Ectodermal cell (in vitro differentiated cells): Measurements from ENCODE around the gene UEVLD.

Experiments used
- H3K27ac ChIP-seq: 2 replicates; pipeline ENCODE4 v1.7.0; 2013; ENCODE audit warnings: mild to moderate bottlenecking, low read depth, low read length; ENCODE audit not compliant: insufficient read depth, poor library complexity, severe bottlenecking
- H3K27me3 ChIP-seq: 2 replicates; pipeline ENCODE4 v1.7.0; 2013; ENCODE audit warnings: mild to moderate bottlenecking, low read length; ENCODE audit not compliant: insufficient read depth, control insufficient read depth, poor library complexity, severe bottlenecking
- H3K36me3 ChIP-seq: one replicate; pipeline ENCODE4 v1.7.0; 2013; ENCODE audit warnings: low read length; ENCODE audit not compliant: control insufficient read depth, insufficient read depth
- H3K4me1 ChIP-seq: one replicate; pipeline ENCODE4 v1.7.0; 2013; ENCODE audit warnings: low read length; ENCODE audit not compliant: control insufficient read depth, insufficient read depth
- H3K4me3 ChIP-seq: 2 replicates; pipeline ENCODE4 v1.7.0; 2013; ENCODE audit warnings: low read depth, low read length, control low read depth; ENCODE audit not compliant: insufficient read depth
- H3K9me3 ChIP-seq: 2 replicates; pipeline ENCODE4 v1.7.0; 2013; ENCODE audit warnings: mild to moderate bottlenecking, low read length, moderate library complexity; ENCODE audit not compliant: control insufficient read depth
- WGBS, 2 experiments: methylation state at CpG; one replicate each; pipeline ENCODE4 v1.1.7; 2013; ENCODE audit warnings: missing lambda C conversion rate in 2 of 2; 5-methylcytosine and 5-hydroxymethylcytosine counted together

UEVLD gene

GRCh38 chr11:18485913-18486528 lies 102.5 kb downstream of the UEVLD start:
- Histone ChIP-seq H3K27me3 (no peaks in the 10 kb centered on the region), H3K27ac (no peak overlapping the region), H3K4me3 (no peak overlapping the region), H3K4me1 (no peaks in the 10 kb centered on the region), H3K36me3 (peaks cover 30% of the 10 kb centered on the region), H3K9me3 (no peaks in the 10 kb centered on the region)
- 93 to 95% methylated on average over 8 of the region's 8 CpGs for WGBS, 2 experiments
